BLaER1 treated with 17β-estradiol and CSF1 and Interleukin-3, amounts not matched to agents 10 nM and 100 nM (cell line): ENCODE data around the gene VWC2.

ENCODE experiments used
- H3K27ac ChIP-seq, 11 experiments: shearing (Covaris generic); formaldehyde crosslinking; 2 replicates each; pipeline ENCODE4 v1.8.1; 2022
- H3K27me3 ChIP-seq, 11 experiments: shearing (Covaris generic); formaldehyde crosslinking; 2 replicates each; pipeline ENCODE4 v1.8.1; 2022
- H3K36me3 ChIP-seq, 11 experiments: shearing (Covaris generic); formaldehyde crosslinking; 2 replicates each; pipeline ENCODE4 v1.8.1; 2022
- H3K4me1 ChIP-seq, 10 experiments: shearing (Covaris generic); formaldehyde crosslinking; 2 replicates each; pipeline ENCODE4 v1.8.1; 2022
- H3K4me2 ChIP-seq, 11 experiments: shearing (Covaris generic); formaldehyde crosslinking; 2 replicates each; pipeline ENCODE4 v1.8.1; 2022
- H3K4me3 ChIP-seq, 10 experiments: shearing (Covaris generic); formaldehyde crosslinking; 2 replicates each; pipeline ENCODE4 v1.8.1; 2022
- H3K9ac ChIP-seq, 11 experiments: shearing (Covaris generic); formaldehyde crosslinking; 2 replicates each; pipeline ENCODE4 v1.8.1; 2022
- H3K9me3 ChIP-seq, 11 experiments: shearing (Covaris generic); formaldehyde crosslinking; replicated peaks in 1 of 11; 2 replicates each; pipeline ENCODE4 v1.8.1; 2022
- H4K20me1 ChIP-seq, 11 experiments: shearing (Covaris generic); formaldehyde crosslinking; 2 replicates each; pipeline ENCODE4 v1.8.1; 2022
- Cebpa-rat ChIP-seq, 11 experiments: shearing (Covaris generic); IDR thresholded peaks; 2 replicates each; pipeline ENCODE4 v1.8.1; 2022

VWC2 gene

GRCh38 chr7:49790209-49790608, 16.8 kb downstream of the VWC2 start:
- no peak overlapping the region for H3K4me2 ChIP-seq
- no peak overlapping the region for H3K27ac ChIP-seq
- no peaks in the 10 kb centered on the region for H3K4me1 ChIP-seq
- H3K27me3 ChIP-seq: no peaks in the 10 kb centered on the region
- no peaks in the 10 kb centered on the region for H3K36me3 ChIP-seq
- peaks cover 0 to 13% (median 7%) of the 10 kb centered on the region in 11 experiments; a peak in 4 of 22 replicates for H3K9me3 ChIP-seq
- H4K20me1 ChIP-seq: no peaks in the 10 kb centered on the region
- H3K4me3 ChIP-seq: no peak overlapping the region
- H3K9ac ChIP-seq: no peak overlapping the region
- no peak for TF ChIP-seq Cebpa-rat (IDR thresholded peaks at IDR 0.05)

- no peak overlapping the region; a peak in 1 of 22 replicates for H3K27ac ChIP-seq
Observed at GRCh38 chr7:49791088-49791741, 17.8 kb downstream of the VWC2 start.

GRCh38 chr7:49797987-49798660, 24.7 kb downstream of the VWC2 start:
- H3K4me1 ChIP-seq: no peaks in the 10 kb centered on the region
- H3K4me2 ChIP-seq: no peak overlapping the region
- no peaks in the 10 kb centered on the region for H3K9me3 ChIP-seq
- no peaks in the 10 kb centered on the region for H3K27me3 ChIP-seq
- H3K36me3 ChIP-seq: no peaks in the 10 kb centered on the region
- no peak for TF ChIP-seq Cebpa-rat (IDR thresholded peaks at IDR 0.05)
- H3K4me3 ChIP-seq: no peak overlapping the region
- H3K27ac ChIP-seq: no peak overlapping the region
- no peak overlapping the region for H3K9ac ChIP-seq
- no peaks in the 10 kb centered on the region for H4K20me1 ChIP-seq

More at GRCh38 chr7:49791088-49791741, 17.8 kb downstream of the VWC2 start:
- H3K4me3 ChIP-seq: no peak overlapping the region
- no peak overlapping the region for H3K9ac ChIP-seq
- H3K36me3 ChIP-seq: no peaks in the 10 kb centered on the region
- H3K27me3 ChIP-seq: no peaks in the 10 kb centered on the region
- no peak overlapping the region for H3K4me2 ChIP-seq
- no peaks in the 10 kb centered on the region for H4K20me1 ChIP-seq
- no peaks in the 10 kb centered on the region for H3K4me1 ChIP-seq
- peaks cover 0 to 9% (median 6%) of the 10 kb centered on the region in 11 experiments; a peak in 4 of 22 replicates for H3K9me3 ChIP-seq
- TF ChIP-seq Cebpa-rat (IDR thresholded peaks at IDR 0.05): no peak

DNA sequence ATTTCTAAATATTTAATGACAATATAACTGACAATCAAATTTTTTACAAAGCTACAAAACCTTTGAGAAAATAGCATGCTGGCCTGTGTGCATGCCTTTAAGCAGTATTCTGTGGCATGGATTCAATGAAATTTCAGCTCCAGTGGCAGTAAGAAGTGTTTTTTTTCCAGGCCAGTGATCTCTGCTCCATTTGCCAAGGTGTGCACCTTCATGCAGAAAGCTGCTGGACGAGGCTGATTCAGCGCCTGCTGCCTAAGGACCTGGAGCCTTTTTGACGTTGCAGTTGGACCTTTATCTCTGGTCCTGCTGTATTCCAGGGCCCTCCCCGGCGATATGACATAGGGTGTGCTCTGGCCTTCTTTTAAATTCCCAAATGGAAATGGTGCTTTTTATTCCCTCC, 26.6 kb downstream of the VWC2 start:
- H4K20me1 ChIP-seq: no peaks in the 10 kb centered on the region
- TF ChIP-seq Cebpa-rat (IDR thresholded peaks at IDR 0.05): no peak
- H3K9me3 ChIP-seq: no peaks in the 10 kb centered on the region
- H3K27ac ChIP-seq: no peak overlapping the region
- H3K4me2 ChIP-seq: no peak overlapping the region
- no peaks in the 10 kb centered on the region for H3K27me3 ChIP-seq
- H3K36me3 ChIP-seq: no peaks in the 10 kb centered on the region
- no peak overlapping the region for H3K9ac ChIP-seq
- H3K4me3 ChIP-seq: no peak overlapping the region
- H3K4me1 ChIP-seq: no peaks in the 10 kb centered on the region

- Histone ChIP-seq H3K27ac (no peak overlapping the region), H3K4me3 (no peak overlapping the region), H3K36me3 (no peaks in the 10 kb centered on the region)
Observed at GRCh38 chr7:49802600-49802999, 29.2 kb downstream of the VWC2 start.

DNA sequence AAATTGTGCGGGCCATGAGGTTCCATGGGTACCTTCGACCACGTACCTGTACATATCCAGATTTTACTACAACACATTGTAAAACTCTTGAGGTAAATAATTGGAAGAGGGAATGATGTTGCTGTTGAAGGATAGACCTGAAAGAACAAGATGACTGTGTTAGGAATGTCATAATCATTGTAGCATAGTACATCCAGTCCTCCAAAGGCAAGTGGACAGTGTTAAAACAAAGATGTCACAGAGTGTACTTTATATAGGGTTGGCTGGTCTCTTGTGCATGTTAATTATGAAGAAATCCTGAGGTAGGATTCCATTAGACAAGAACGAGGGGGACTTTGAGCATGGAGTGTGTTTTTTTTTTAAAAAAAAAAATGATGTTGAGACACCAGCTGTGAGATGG, 30.4 kb downstream of the VWC2 start:
- Histone ChIP-seq H4K20me1 (no peaks in the 10 kb centered on the region), H3K4me2 (no peak overlapping the region), H3K27me3 (no peaks in the 10 kb centered on the region), H3K4me3 (no peak overlapping the region), H3K9me3 (no peaks in the 10 kb centered on the region), H3K9ac (no peak overlapping the region), H3K4me1 (no peaks in the 10 kb centered on the region), H3K36me3 (no peaks in the 10 kb centered on the region), H3K27ac (no peak overlapping the region)
- no peak for TF ChIP-seq Cebpa-rat (IDR thresholded peaks at IDR 0.05)

More at GRCh38 chr7:49802600-49802999, 29.2 kb downstream of the VWC2 start:
- H3K4me1 ChIP-seq: no peaks in the 10 kb centered on the region
- H4K20me1 ChIP-seq: no peaks in the 10 kb centered on the region
- no peak overlapping the region for H3K9ac ChIP-seq
- H3K27me3 ChIP-seq: no peaks in the 10 kb centered on the region
- no peaks in the 10 kb centered on the region for H3K9me3 ChIP-seq
- TF ChIP-seq Cebpa-rat (IDR thresholded peaks at IDR 0.05): no peak
- H3K4me2 ChIP-seq: no peak overlapping the region

- no peak overlapping the region for H3K4me3 ChIP-seq
- H3K9ac ChIP-seq: no peak overlapping the region
- H4K20me1 ChIP-seq: no peaks in the 10 kb centered on the region
- H3K4me1 ChIP-seq: no peaks in the 10 kb centered on the region
- TF ChIP-seq Cebpa-rat (IDR thresholded peaks at IDR 0.05): no peak
- no peaks in the 10 kb centered on the region for H3K9me3 ChIP-seq
- no peaks in the 10 kb centered on the region for H3K36me3 ChIP-seq
- H3K27me3 ChIP-seq: no peaks in the 10 kb centered on the region
- H3K27ac ChIP-seq: no peak overlapping the region
- no peak overlapping the region for H3K4me2 ChIP-seq
Observed at GRCh38 chr7:49805371-49806007, 32.1 kb downstream of the VWC2 start.

DNA sequence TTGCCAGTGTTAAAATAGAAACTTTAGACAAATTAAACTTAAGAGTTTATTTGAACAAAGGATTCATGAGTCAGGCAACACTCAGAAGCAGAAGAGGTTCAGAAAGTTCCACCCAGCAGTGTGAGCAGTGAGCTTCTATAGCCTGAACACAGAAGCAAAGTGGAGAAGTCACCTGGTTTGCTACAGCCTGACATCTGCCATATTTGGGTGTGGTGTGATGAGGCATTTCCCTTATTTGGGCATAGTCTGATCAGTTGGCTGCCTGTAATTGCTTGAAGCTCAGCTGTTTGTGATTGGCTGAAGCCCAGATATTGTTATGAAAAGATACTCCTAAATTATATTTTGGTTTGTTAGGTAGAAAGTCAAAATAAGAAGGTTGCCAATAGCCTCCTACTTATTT, 39.1 kb downstream of the VWC2 start:
- H4K20me1 ChIP-seq: no peaks in the 10 kb centered on the region
- peaks cover 0 to 8% (median 0%) of the 10 kb centered on the region in 11 experiments; a peak in 1 of 22 replicates for H3K9me3 ChIP-seq
- TF ChIP-seq Cebpa-rat (IDR thresholded peaks at IDR 0.05): no peak
- H3K4me3 ChIP-seq: no peak overlapping the region
- no peaks in the 10 kb centered on the region for H3K36me3 ChIP-seq
- 0 out of 20 replicates have a peak, but pooled peaks cover 0 to 10% (median 0%) of the 10 kb centered on the region in 10 experiments for H3K4me1 ChIP-seq
- H3K9ac ChIP-seq: no peak overlapping the region
- no peaks in the 10 kb centered on the region for H3K27me3 ChIP-seq
- H3K27ac ChIP-seq: no peak overlapping the region
- H3K4me2 ChIP-seq: no peak overlapping the region

DNA sequence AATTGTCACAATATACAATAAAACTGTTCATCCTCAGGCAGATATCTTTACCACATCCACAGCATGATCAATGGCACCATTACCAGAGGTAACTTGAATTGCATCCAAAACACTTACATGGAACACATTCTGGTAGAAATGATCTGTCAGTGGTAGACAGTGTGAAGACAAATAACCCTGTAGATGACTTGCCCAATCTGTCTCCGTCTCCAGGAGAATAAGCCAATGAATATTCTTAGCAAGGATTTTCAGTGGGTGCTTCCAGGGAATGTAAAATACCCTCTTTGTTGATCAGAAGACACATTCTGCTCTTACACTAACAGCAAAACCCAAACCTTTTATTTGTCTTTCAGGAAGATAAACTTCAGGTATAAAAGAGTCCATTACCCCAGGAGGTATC, 43.8 kb downstream of the VWC2 start:
- H3K27ac ChIP-seq: no peak overlapping the region
- H3K4me2 ChIP-seq: no peak overlapping the region
- H3K9ac ChIP-seq: no peak overlapping the region
- no peaks in the 10 kb centered on the region for H3K27me3 ChIP-seq
- H3K4me1 ChIP-seq: 0 out of 20 replicates have a peak, but pooled peaks cover 0 to 10% (median 0%) of the 10 kb centered on the region in 10 experiments
- no peaks in the 10 kb centered on the region for H3K36me3 ChIP-seq
- no peak for TF ChIP-seq Cebpa-rat (IDR thresholded peaks at IDR 0.05)
- no peak overlapping the region for H3K4me3 ChIP-seq
- no peaks in the 10 kb centered on the region for H4K20me1 ChIP-seq
- H3K9me3 ChIP-seq: no peaks in the 10 kb centered on the region
